Nephron progenitor cell (in vitro differentiated cells): ENCODE results near the gene SP2.

ENCODE experiments used
- DNase-seq: peaks from one replicate; pipeline ENCODE4 v3.0.0; 2021
- H3K27ac Mint-ChIP-seq: 2 replicates; pipeline ENCODE4 v1.8.0; 2021; ENCODE audit warnings: mild to moderate bottlenecking, moderate library complexity, mixed read lengths
- H3K27me3 Mint-ChIP-seq: 2 replicates; pipeline ENCODE4 v1.8.0; 2021; ENCODE audit warnings: mild to moderate bottlenecking, low read depth, mixed read lengths; ENCODE audit not compliant: poor library complexity
- H3K36me3 Mint-ChIP-seq: 2 replicates; pipeline ENCODE4 v1.8.0; 2021; ENCODE audit warnings: low read depth, mixed read lengths
- H3K4me1 Mint-ChIP-seq: 2 replicates; pipeline ENCODE4 v1.8.0; 2021; ENCODE audit warnings: mixed read lengths
- H3K4me3 Mint-ChIP-seq: 2 replicates; pipeline ENCODE4 v1.8.0; 2021; ENCODE audit warnings: mild to moderate bottlenecking, moderate library complexity, mixed read lengths
- H3K9me3 Mint-ChIP-seq: 2 replicates; pipeline ENCODE4 v1.8.0; 2021; ENCODE audit warnings: mild to moderate bottlenecking, moderate library complexity, mixed read lengths
- CTCF ChIP-seq: fragments of 200-600 bp; sonication (generic); IDR thresholded peaks from 2 replicates; pipeline ENCODE4 v1.5.0; 2021; ENCODE audit warnings: antibody characterized with exemption

SP2 gene

GRCh38 chr17:47856830-47857229, 39.2 kb upstream of the SP2 start:
- DNase-seq = no peak
- Mint-ChIP-seq H3K9me3 (no peaks in the 10 kb centered on the region), H3K36me3 (no peaks in the 10 kb centered on the region), H3K27ac (no peak overlapping the region), H3K4me1 (peaks cover 92% of the 10 kb centered on the region), H3K4me3 (no peak overlapping the region), H3K27me3 (peaks cover 56% of the 10 kb centered on the region)
- TF ChIP-seq CTCF = no peak

- no peak overlapping the region for H3K27ac Mint-ChIP-seq
- H3K9me3 Mint-ChIP-seq = no peaks in the 10 kb centered on the region
- H3K4me1 Mint-ChIP-seq = peaks cover 87% of the 10 kb centered on the region
- no peak overlapping the region for H3K4me3 Mint-ChIP-seq
- no peak for DNase-seq
- peaks cover 46% of the 10 kb centered on the region for H3K27me3 Mint-ChIP-seq
- no peaks in the 10 kb centered on the region for H3K36me3 Mint-ChIP-seq
- no peak for TF ChIP-seq CTCF
Measured at GRCh38 chr17:47857551-47858455, 38.2 kb upstream of the SP2 start.

- Mint-ChIP-seq H3K27me3 (peaks cover 25% of the 10 kb centered on the region), H3K36me3 (no peaks in the 10 kb centered on the region), H3K9me3 (no peaks in the 10 kb centered on the region), H3K4me3 (peak overlapping the region; percentile 31), H3K4me1 (peaks cover 82% of the 10 kb centered on the region), H3K27ac (no peak overlapping the region)
- peak; percentile 74 for DNase-seq
- no peak for TF ChIP-seq CTCF
Measured at GRCh38 chr17:47860386-47860785, 35.6 kb upstream of the SP2 start.

GRCh38 chr17:47862621-47863440, 33.2 kb upstream of the SP2 start:
- Mint-ChIP-seq H3K27ac (peak overlapping the region; percentile 49), H3K4me3 (no peak overlapping the region)

GRCh38 chr17:47864791-47865216, 31.2 kb upstream of the SP2 start:
- Mint-ChIP-seq H3K27ac (peak overlapping the region; percentile 74), H3K4me3 (peak overlapping the region; percentile 18), H3K4me1 (peaks cover 80% of the 10 kb centered on the region), H3K27me3 (peaks cover 12% of the 10 kb centered on the region), H3K9me3 (no peaks in the 10 kb centered on the region), H3K36me3 (no peaks in the 10 kb centered on the region)
- no peak for DNase-seq
- TF ChIP-seq CTCF = no peak

More at GRCh38 chr17:47862621-47863440, 33.2 kb upstream of the SP2 start:
- peaks cover 21% of the 10 kb centered on the region for H3K27me3 Mint-ChIP-seq
- H3K4me1 Mint-ChIP-seq = peaks cover 82% of the 10 kb centered on the region
- no peaks in the 10 kb centered on the region for H3K9me3 Mint-ChIP-seq
- TF ChIP-seq CTCF = no peak
- no peaks in the 10 kb centered on the region for H3K36me3 Mint-ChIP-seq
- DNase-seq = no peak
